ENCODE data around the gene TBX20.

TBX20 gene

GRCh38 chr7:35263396-35263795 lies 9.5 kb upstream of the TBX20 start:
- Histone ChIP-seq H3K9ac (no peak overlapping the region), H3K4me1 (no peaks in the 10 kb centered on the region), H3K79me2 (no peaks in the 10 kb centered on the region), H3K4me3 (ENCODE audit: low read depth, low read length) (no peak overlapping the region), H3K4me2 (ENCODE audit: low read length) (no peak overlapping the region), H3K36me3 (ENCODE audit: control insufficient read depth, insufficient read depth, low read length) (no peaks in the 10 kb centered on the region), H3K9me3 (ENCODE audit: control insufficient read depth, low read length) (no peaks in the 10 kb centered on the region), H2AFZ (no peak overlapping the region), H3K27me3 (ENCODE audit: control insufficient read depth, insufficient read depth, low read length) (no peaks in the 10 kb centered on the region), H3K27ac (no peak overlapping the region)
- no peak for TF ChIP-seq CTCF (IDR thresholded peaks at IDR 0.05)

- H3K9ac ChIP-seq: no peak overlapping the region
- H3K4me3 ChIP-seq (ENCODE audit: low read depth, low read length): no peak overlapping the region
- no peak for TF ChIP-seq CTCF (IDR thresholded peaks at IDR 0.05)
- H3K4me2 ChIP-seq (ENCODE audit: low read length): peak overlapping the region; percentile 9
- no peaks in the 10 kb centered on the region for H3K9me3 ChIP-seq (ENCODE audit: control insufficient read depth, low read length)
- no peaks in the 10 kb centered on the region for H3K4me1 ChIP-seq
- no peak overlapping the region for H3K27ac ChIP-seq
- H3K27me3 ChIP-seq (ENCODE audit: control insufficient read depth, insufficient read depth, low read length): peaks cover 8% of the 10 kb centered on the region
- H3K36me3 ChIP-seq (ENCODE audit: control insufficient read depth, insufficient read depth, low read length): no peaks in the 10 kb centered on the region
- no peak overlapping the region for H2AFZ ChIP-seq
- H3K79me2 ChIP-seq: no peaks in the 10 kb centered on the region
Measured at GRCh38 chr7:35261476-35262285, 7.8 kb upstream of the TBX20 start.

GRCh38 chr7:35261041-35261440 lies 7.1 kb upstream of the TBX20 start:
- no peaks in the 10 kb centered on the region for H3K9me3 ChIP-seq (ENCODE audit: control insufficient read depth, low read length)
- TF ChIP-seq CTCF (IDR thresholded peaks at IDR 0.05): no peak
- H3K4me3 ChIP-seq (ENCODE audit: low read depth, low read length): no peak overlapping the region
- no peak overlapping the region for H3K9ac ChIP-seq
- peaks cover 8% of the 10 kb centered on the region for H3K27me3 ChIP-seq (ENCODE audit: control insufficient read depth, insufficient read depth, low read length)
- H3K4me2 ChIP-seq (ENCODE audit: low read length): no peak overlapping the region
- H3K79me2 ChIP-seq: no peaks in the 10 kb centered on the region
- H3K36me3 ChIP-seq (ENCODE audit: control insufficient read depth, insufficient read depth, low read length): no peaks in the 10 kb centered on the region
- no peaks in the 10 kb centered on the region for H3K4me1 ChIP-seq
- no peak overlapping the region for H2AFZ ChIP-seq
- H3K27ac ChIP-seq: no peak overlapping the region

GRCh38 chr7:35260246-35260645 lies 6.3 kb upstream of the TBX20 start:
- Histone ChIP-seq H3K4me3 (ENCODE audit: low read depth, low read length) (no peak overlapping the region), H3K9ac (no peak overlapping the region), H3K36me3 (ENCODE audit: control insufficient read depth, insufficient read depth, low read length) (no peaks in the 10 kb centered on the region), H3K4me2 (ENCODE audit: low read length) (no peak overlapping the region), H3K27ac (no peak overlapping the region), H2AFZ (no peak overlapping the region), H3K27me3 (ENCODE audit: control insufficient read depth, insufficient read depth, low read length) (peaks cover 8% of the 10 kb centered on the region), H3K79me2 (no peaks in the 10 kb centered on the region), H3K4me1 (no peaks in the 10 kb centered on the region), H3K9me3 (ENCODE audit: control insufficient read depth, low read length) (no peaks in the 10 kb centered on the region)
- no peak for TF ChIP-seq CTCF (IDR thresholded peaks at IDR 0.05)

GRCh38 chr7:35259523-35259908 lies 5.6 kb upstream of the TBX20 start:
- no peaks in the 10 kb centered on the region for H3K9me3 ChIP-seq (ENCODE audit: control insufficient read depth, low read length)
- H2AFZ ChIP-seq: no peak overlapping the region
- H3K27ac ChIP-seq: no peak overlapping the region
- H3K4me2 ChIP-seq (ENCODE audit: low read length): no peak overlapping the region
- no peaks in the 10 kb centered on the region for H3K4me1 ChIP-seq
- H3K79me2 ChIP-seq: no peaks in the 10 kb centered on the region
- no peak overlapping the region for H3K4me3 ChIP-seq (ENCODE audit: low read depth, low read length)
- no peak overlapping the region for H3K9ac ChIP-seq
- peaks cover 12% of the 10 kb centered on the region for H3K27me3 ChIP-seq (ENCODE audit: control insufficient read depth, insufficient read depth, low read length)
- no peak for TF ChIP-seq CTCF (IDR thresholded peaks at IDR 0.05)
- H3K36me3 ChIP-seq (ENCODE audit: control insufficient read depth, insufficient read depth, low read length): no peaks in the 10 kb centered on the region

Measured in parathyroid adenoma (tissue), 2 donors.